Measurements from ENCODE around the gene CAPN3.
"Not testable (repeated sequence)": the region's sequence is repeated elsewhere in the genome, so short reads cannot be mapped to it uniquely, and the experiment has no call there.

Gene CAPN3

DNA sequence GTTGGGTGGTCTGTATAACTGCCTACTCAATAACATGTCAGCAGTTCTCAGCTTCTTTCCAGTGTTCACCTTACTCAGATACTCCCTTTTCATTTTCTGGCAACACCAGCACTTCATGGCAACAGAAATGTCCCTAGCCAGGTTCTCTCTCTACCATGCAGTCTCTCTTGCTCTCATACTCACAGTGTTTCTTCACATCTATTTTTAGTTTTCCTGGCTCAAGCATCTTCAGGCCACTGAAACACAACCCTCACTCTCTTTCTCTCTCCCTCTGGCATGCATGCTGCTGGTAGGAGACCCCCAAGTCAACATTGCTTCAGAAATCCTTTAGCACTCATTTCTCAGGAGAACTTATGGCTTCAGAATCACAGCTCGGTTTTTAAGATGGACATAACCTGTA is at the start of gene CAPN3:
TSS of gene CAPN3 (plus strand) at position 253 of the 400 bp plus-strand sequence. CDS start 305 bp downstream, outside the sequence.
- no peak for DNase-seq

- DNase-seq, result no peak
Observed at GRCh38 chr15:42313463-42313862, 45.8 kb upstream of the CAPN3 start.

GRCh38 chr15:42314818-42315217 is 44.5 kb upstream of the CAPN3 start:
- DNase-seq, result no peak

GRCh38 chr15:42315521-42315920 is 43.8 kb upstream of the CAPN3 start:
- no peak for DNase-seq

DNA sequence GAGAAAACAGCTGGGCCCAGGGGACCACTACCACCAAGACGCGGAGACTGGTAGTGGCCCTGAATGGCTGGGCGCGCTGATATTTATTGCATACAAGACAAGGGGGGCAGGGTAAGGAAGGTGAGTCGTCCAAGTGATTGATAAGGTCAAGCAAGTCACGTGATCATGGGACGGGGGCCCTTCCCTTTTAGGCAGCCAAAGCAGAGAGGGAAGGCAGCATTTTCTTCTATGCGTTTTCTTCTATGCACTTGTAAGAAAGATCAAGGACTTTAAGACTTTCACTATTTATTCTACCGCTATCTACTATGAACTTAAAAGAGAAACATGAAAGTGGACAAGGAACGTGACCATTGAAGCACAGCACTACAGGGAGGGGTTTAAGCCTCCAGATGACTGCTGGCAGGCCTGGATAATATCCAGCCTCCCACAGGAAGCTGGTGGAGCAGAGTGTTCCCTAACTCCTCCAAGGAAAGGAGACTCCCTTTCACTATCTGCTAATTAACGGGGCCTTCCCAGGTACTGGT is 43.0 kb upstream of the CAPN3 start:
- not testable (repeated sequence) for DNase-seq

GRCh38 chr15:42319206-42319605 is 40.1 kb upstream of the CAPN3 start:
- no peak for DNase-seq

- no peak for DNase-seq
Observed at GRCh38 chr15:42324308-42324707, 35.0 kb upstream of the CAPN3 start.

- no peak for DNase-seq
Observed at GRCh38 chr15:42329161-42329560, 30.1 kb upstream of the CAPN3 start.

- no peak for DNase-seq
Observed at GRCh38 chr15:42329992-42330391, 29.3 kb upstream of the CAPN3 start.

DNA sequence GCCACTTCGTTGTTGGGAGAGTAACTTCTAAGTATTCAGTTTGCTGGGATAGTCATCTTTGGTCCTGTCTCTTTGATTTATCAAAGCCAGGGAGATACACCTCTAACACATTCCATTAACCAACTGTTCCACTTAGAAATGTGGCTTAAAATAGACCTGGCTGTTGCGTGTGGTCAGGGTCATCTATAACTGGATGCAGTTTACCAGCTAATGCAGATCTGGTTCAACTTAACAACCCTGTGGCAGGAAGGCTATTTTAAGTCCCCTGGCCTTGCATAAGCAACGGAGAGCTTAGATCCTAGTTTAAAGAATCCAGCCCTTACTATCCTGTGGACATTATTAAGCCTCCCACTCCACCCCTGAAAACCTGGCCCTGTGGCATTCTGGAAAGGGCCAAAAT is 28.1 kb upstream of the CAPN3 start:
- no peak for DNase-seq

DNA sequence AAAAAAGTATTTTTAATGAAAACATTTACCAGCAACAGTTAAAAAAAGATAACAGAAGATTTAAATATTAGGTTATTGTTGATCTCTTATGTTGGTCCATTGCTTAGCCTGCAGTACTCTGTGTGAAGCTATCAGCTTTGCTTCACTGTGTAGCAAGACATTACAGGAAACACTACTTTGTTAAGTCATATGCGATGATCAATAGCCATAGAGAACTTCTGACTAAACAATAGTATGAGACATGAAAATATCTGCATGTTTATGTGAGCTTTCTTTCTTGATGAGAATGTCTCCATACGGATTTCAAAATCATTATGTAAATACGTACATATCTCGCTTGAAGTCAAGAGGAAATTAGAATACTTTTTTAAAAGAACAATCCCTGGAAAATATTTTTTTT is 27.0 kb upstream of the CAPN3 start:
- DNase-seq, result no peak

- DNase-seq, result no peak
Observed at GRCh38 chr15:42335074-42335473, 24.2 kb upstream of the CAPN3 start.

DNA sequence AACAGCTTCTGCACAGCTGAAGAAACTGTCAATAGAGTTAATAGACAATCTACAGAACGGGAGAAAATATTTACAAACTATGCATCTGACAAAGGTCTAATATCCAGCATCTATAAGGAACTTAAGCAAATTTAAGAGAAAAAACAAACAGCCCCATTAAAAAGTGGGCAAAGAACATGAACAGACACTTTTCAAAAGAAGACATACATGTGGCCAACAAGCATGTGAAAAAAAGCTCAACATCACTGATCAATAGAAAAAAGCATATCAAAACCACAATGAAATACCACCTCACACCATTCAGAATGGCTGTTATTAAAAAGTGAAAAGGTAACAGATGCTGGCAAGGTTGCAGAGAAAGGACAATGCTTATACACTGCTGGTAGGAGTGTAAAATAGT is 22.7 kb upstream of the CAPN3 start:
- DNase-seq, result not testable (repeated sequence)

- not testable (repeated sequence) for DNase-seq
Observed at GRCh38 chr15:42337104-42337503, 22.2 kb upstream of the CAPN3 start.

- no peak for DNase-seq
Observed at GRCh38 chr15:42338500-42338899, 20.8 kb upstream of the CAPN3 start.

DNA sequence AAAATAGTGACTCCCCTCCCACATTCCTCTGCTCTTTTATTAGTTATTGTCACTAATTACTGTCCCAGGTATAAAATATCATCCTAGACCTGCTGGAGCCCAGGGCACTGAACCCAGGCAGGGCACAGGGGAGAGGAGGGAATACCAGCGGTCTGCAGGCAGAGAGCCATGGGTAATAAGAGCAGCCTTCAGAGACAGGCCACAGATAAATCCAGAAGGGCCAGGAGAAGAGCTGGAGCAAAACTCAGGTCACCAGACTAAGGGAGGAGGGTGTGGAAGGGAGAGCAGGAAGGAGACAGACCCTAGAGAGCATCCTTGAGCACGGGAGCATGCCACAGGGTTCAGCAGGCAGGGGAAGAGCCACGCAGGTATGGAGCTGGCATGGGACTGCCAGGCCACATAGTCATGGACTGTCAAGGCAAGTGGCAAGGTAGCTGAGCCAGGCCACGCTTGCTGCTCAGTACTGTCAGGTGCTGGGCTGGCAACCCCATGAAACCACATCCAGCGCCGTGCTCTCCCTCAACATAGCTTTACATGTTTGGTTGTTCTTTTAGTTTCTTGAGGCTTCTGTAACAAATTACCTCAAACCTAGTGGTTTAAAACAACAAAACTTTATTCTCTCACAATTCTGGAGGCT is 15.6 kb upstream of the CAPN3 start:
- no peak for DNase-seq

GRCh38 chr15:42344763-42345162 is 14.5 kb upstream of the CAPN3 start:
- DNase-seq, result no peak

GRCh38 chr15:42345504-42345903 is 13.8 kb upstream of the CAPN3 start:
- no peak for DNase-seq

DNA sequence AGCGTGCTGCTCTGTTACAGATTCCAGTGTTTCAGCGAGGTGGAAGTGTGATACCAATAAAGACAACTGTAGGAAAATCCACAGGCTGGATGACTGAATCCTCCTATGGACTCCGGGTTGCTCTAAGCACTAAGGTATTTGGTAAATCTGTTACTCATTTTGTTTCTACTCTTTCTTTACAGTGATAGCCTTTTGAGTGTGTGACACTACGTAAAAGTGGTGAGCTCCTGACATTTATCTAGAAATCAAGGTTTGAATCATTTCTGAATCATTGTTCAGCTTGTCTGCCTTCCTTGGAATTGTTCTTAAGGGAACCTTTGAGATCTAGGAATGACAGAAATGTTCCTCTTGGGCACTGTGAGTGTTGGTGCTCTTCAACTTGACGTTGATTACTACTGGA is 11.2 kb upstream of the CAPN3 start:
- DNase-seq, result no peak

GRCh38 chr15:42349186-42349585 is 10.1 kb upstream of the CAPN3 start:
- no peak for DNase-seq

- DNase-seq, result no peak
Observed at GRCh38 chr15:42352401-42352800, 6.9 kb upstream of the CAPN3 start.

GRCh38 chr15:42353061-42353460 is 6.2 kb upstream of the CAPN3 start:
- no peak for DNase-seq

- no peak for DNase-seq
Observed at GRCh38 chr15:42354824-42355223, 4.5 kb upstream of the CAPN3 start.

DNA sequence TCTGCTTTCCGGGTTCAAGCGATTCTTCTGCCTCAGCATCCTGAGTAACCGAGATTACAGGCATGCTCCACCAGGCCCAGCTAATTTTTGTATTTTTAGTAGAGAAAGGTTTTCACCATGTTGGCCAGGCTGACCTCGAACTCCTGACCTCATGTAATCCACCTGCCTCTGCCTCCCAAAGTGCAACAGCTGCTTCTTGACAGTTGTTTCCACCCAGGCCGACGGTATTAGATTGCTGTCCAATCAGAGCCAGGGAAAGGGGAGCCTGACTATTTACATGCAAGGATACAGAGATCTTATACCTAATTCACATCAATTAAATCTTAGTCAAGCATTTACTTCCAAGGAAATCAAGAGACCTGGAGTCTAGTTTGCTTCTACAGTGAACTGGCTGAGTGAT is 4.0 kb upstream of the CAPN3 start:
- DNase-seq, result no peak

- no peak for DNase-seq
Observed at GRCh38 chr15:42356851-42357250, 2.5 kb upstream of the CAPN3 start.

All from NCI-H1694 (cell line).